Colonic mucosa (tissue), 4 donors: ENCODE measurements around the gene SLC35E4. TPM values are rescaled to one million over a fixed set of nuclear protein-coding genes. Genes with fewer than 3 reads are reported as not detected.

Source experiments
- DNase-seq: peaks from one replicate; pipeline ENCODE4 v3.0.0-alpha.2; 2020
- H3K27ac ChIP-seq: fragments of 200-600 bp; one replicate; pipeline ENCODE4 v1.8.0; 2021
- H3K27me3 ChIP-seq: fragments of 200-600 bp; one replicate; pipeline ENCODE4 v1.8.0; 2021
- H3K36me3 ChIP-seq: fragments of 200-600 bp; one replicate; pipeline ENCODE4 v1.8.0; 2021
- H3K4me1 ChIP-seq: fragments of 200-600 bp; one replicate; pipeline ENCODE4 v1.8.0; 2021; ENCODE audit warnings: mild to moderate bottlenecking
- H3K4me3 ChIP-seq: fragments of 200-600 bp; one replicate; pipeline ENCODE4 v1.8.0; 2021
- H3K9ac ChIP-seq, 2 donors: one replicate each; pipeline ENCODE4 v1.7.0; 2013; ENCODE audit warnings: control low read depth in 2 of 2, low read depth in 2 of 2, low read length in 2 of 2
- H3K9me3 ChIP-seq: fragments of 200-600 bp; one replicate; pipeline ENCODE4 v1.8.0; 2021
- CTCF ChIP-seq: fragments of 200-600 bp; IDR thresholded peaks from one replicate; pipeline ENCODE4 v1.8.0; 2022; ENCODE audit warnings: antibody characterized with exemption, mild to moderate bottlenecking
- intact Hi-C: fragments of 100-400 bp; cut with DNase I; formaldehyde crosslinking; loops from one replicate; pipeline ENCODE4 v1.14.1; 2022
- total RNA-seq, 2 donors: library from RNA; stranded (reverse); fragmentation: NEBNext Ultra II Directional in 1 of 2; extraction: Animal tissue kit (Norgen Biotek cat#: 25700) in 1 of 2; gene quantifications; one replicate each; pipeline ENCODE4 v1.2.1, GENCODE V29; 2021
- donor health status: healthy.
- donor health status: DM: no; HTN: no; CAD: no.
- donor health status: DM: no; HTN: no; CAD: no.

The SLC35E4 gene
- total RNA-seq, 2 donors from 2014 or later: 5.7 to 7.0 TPM

GRCh38 chr22:30602049-30602448, 33.5 kb upstream of the SLC35E4 start:
- Histone ChIP-seq H3K9ac (no peak overlapping the region), H3K36me3 (no peaks in the 10 kb centered on the region), H3K4me1 (peaks cover 5% of the 10 kb centered on the region), H3K9me3 (no peaks in the 10 kb centered on the region), H3K27ac (no peak overlapping the region), H3K4me3 (no peak overlapping the region), H3K27me3 (no peaks in the 10 kb centered on the region)
- DNase-seq: peak; percentile 32
- intact Hi-C loops: loop anchor here (10.0 kb wide), 1 partner anchor 157 kb away; no protein-coding TSS in a partner anchor
- TF ChIP-seq CTCF: no peak

- intact Hi-C loops: loop anchor here (10.0 kb wide), 1 partner anchor 159 kb away; no protein-coding TSS in a partner anchor
- Histone ChIP-seq H3K9me3 (no peaks in the 10 kb centered on the region), H3K27me3 (no peaks in the 10 kb centered on the region), H3K4me1 (peaks cover 22% of the 10 kb centered on the region), H3K36me3 (no peaks in the 10 kb centered on the region), H3K27ac (no peak overlapping the region), H3K9ac (no peak overlapping the region), H3K4me3 (no peak overlapping the region)
- TF ChIP-seq CTCF: no peak
- no peak for DNase-seq
Observed at GRCh38 chr22:30603801-30604200, 31.8 kb upstream of the SLC35E4 start.

- intact Hi-C loops: loop anchor here (10.0 kb wide), 1 partner anchor 160 kb away; no protein-coding TSS in a partner anchor
- Histone ChIP-seq H3K27ac (no peak overlapping the region), H3K4me3 (no peak overlapping the region), H3K36me3 (no peaks in the 10 kb centered on the region), H3K4me1 (peaks cover 26% of the 10 kb centered on the region), H3K9ac (no peak overlapping the region), H3K27me3 (no peaks in the 10 kb centered on the region), H3K9me3 (no peaks in the 10 kb centered on the region)
- TF ChIP-seq CTCF: no peak
- DNase-seq: no peak
Observed at GRCh38 chr22:30604723-30605122, 30.9 kb upstream of the SLC35E4 start.

- H3K27me3 ChIP-seq: no peaks in the 10 kb centered on the region
- intact Hi-C loops: loop anchor here (10.0 kb wide), 1 partner anchor 161 kb away; no protein-coding TSS in a partner anchor
- H3K4me1 ChIP-seq: peaks cover 26% of the 10 kb centered on the region
- H3K9me3 ChIP-seq: no peaks in the 10 kb centered on the region
- peak overlapping the region; percentile 52 for H3K4me3 ChIP-seq
- TF ChIP-seq CTCF: peak; percentile 69
- H3K27ac ChIP-seq: peak overlapping the region; percentile 11
- H3K36me3 ChIP-seq: no peaks in the 10 kb centered on the region
- peak overlapping the region in 1 of 2 donors; percentile 46 for H3K9ac ChIP-seq
- peak; percentile 79 for DNase-seq
Observed at GRCh38 chr22:30605449-30606110, 30.0 kb upstream of the SLC35E4 start.

GRCh38 chr22:30606455-30607299, 28.9 kb upstream of the SLC35E4 start, which contains the start of gene TCN2:
TCN2 (plus strand) TSS chr22:30607174; CDS start chr22:30607332, 158 bp downstream.
- Histone ChIP-seq H3K36me3 (no peaks in the 10 kb centered on the region), H3K9ac (peak within 1 kb of the TSS; percentile 64 to 71), H3K4me3 (peak within 1 kb of the TSS; percentile 52), H3K27me3 (no peaks in the 10 kb centered on the region), H3K9me3 (no peaks in the 10 kb centered on the region), H3K4me1 (peaks cover 26% of the 10 kb centered on the region), H3K27ac (peak within 1 kb of the TSS; percentile 79)
- intact Hi-C loops: loop anchor here (10.0 kb wide), 1 partner anchor 162 kb away; no protein-coding TSS in a partner anchor
- no peak for TF ChIP-seq CTCF
- DNase-seq: peak; percentile 82
